ENCODE results near the gene RSPO3. TPM values are rescaled to one million over a fixed set of nuclear protein-coding genes. Genes with fewer than 3 reads are reported as not detected.

RSPO3 gene
- total and polyA plus RNA-seq, 9 donors = 8.8 to 26.2 (median 19.1) TPM

Other genes starting within 250 kb of the RSPO3 start
- gene RNF146, start 148.2 kb downstream of the RSPO3 start, total RNA-seq = 39.2 TPM
- 10 to 100 TPM; 47.7 to 66.9 (median 54.8) TPM for gene RNF146, start 148.2 kb downstream of the RSPO3 start, polyA plus RNA-seq (ENCODE audit: insufficient read depth in 1 of 8, insufficient read length in 8 of 8, low replicate concordance in 1 of 8)
- gene ECHDC1, start 224.9 kb downstream of the RSPO3 start, total RNA-seq = 51.2 TPM
- 10 to 100 TPM; 57.3 to 70.0 (median 61.2) TPM for gene ECHDC1, start 224.9 kb downstream of the RSPO3 start, polyA plus RNA-seq (ENCODE audit: insufficient read depth in 1 of 8, insufficient read length in 8 of 8, low replicate concordance in 1 of 8)

All from muscle of leg (tissue), 9 donors.